H1 (cell line): ENCODE results near the gene RAB5B. TPM values are rescaled to one million over a fixed set of nuclear protein-coding genes. Genes with fewer than 3 reads are reported as not detected.
"Not testable (repeated sequence)": the region's sequence is repeated elsewhere in the genome, so short reads cannot be mapped to it uniquely, and the experiment has no call there.

Experiments
- CTCF ChIA-PET: fragments of 300-600 bp; sonication (Branson Sonifier 250); formaldehyde crosslinking; loops from one replicate; lab custom pipeline; 2021; ENCODE audit not compliant: partially characterized antibody; lab: Charles Lee
- POLR2A ChIA-PET: fragments of 300-600 bp; sonication (Branson Sonifier 250); formaldehyde crosslinking; loops from one replicate; lab custom pipeline; 2021; ENCODE audit warnings: inconsistent platforms; ENCODE audit not compliant: partially characterized antibody; lab: Charles Lee
- DNase-seq, 2 experiments: peaks; one replicate each; pipeline versions ENCODE4 v3.0.0 to v3.0.0-alpha.2; 2010 to 2022; ENCODE audit warnings: low spot score in 2 of 2, low read depth in 1 of 2, mixed read lengths in 1 of 2
- FAIRE-seq: peaks from 2 replicates; lab custom pipeline; 2011; peaks lifted over from hg19 to GRCh38; lab: Jason Lieb, UNC
- H2AFZ ChIP-seq: 2 replicates; pipeline ENCODE4 v1.8.1; 2012; ENCODE audit warnings: low read length, inconsistent platforms
- H2AK5ac ChIP-seq: 2 replicates; pipeline ENCODE4 v1.6.1; 2013; ENCODE audit warnings: low read depth, low read length
- H2BK120ac ChIP-seq: replicated peaks from 2 replicates; pipeline ENCODE3; 2013; ENCODE audit warnings: low read depth, low read length, inconsistent platforms
- H2BK12ac ChIP-seq: 2 replicates; pipeline ENCODE4 v1.6.1; 2013; ENCODE audit warnings: low read depth, low read length
- H2BK15ac ChIP-seq: 2 replicates; pipeline ENCODE4 v1.6.1; 2013; ENCODE audit warnings: low read length
- H2BK20ac ChIP-seq: 2 replicates; pipeline ENCODE4 v1.6.1; 2013; ENCODE audit warnings: low read length
- H2BK5ac ChIP-seq: 2 replicates; pipeline ENCODE4 v1.6.1; 2013; ENCODE audit warnings: low read depth, low read length
- H3K14ac ChIP-seq: 2 replicates; pipeline ENCODE4 v1.6.1; 2013; ENCODE audit warnings: inconsistent platforms; ENCODE audit not compliant: insufficient read length
- H3K18ac ChIP-seq: 2 replicates; pipeline ENCODE4 v1.6.1; 2013; ENCODE audit warnings: low read length; ENCODE audit errors: extremely low read depth
- H3K23ac ChIP-seq: 2 replicates; pipeline ENCODE4 v1.6.1; 2013; ENCODE audit warnings: inconsistent platforms; ENCODE audit not compliant: insufficient read length
- H3K23me2 ChIP-seq: 2 replicates; pipeline ENCODE4 v1.6.1; 2013; ENCODE audit warnings: low read depth, low read length
- H3K27ac ChIP-seq: 2 replicates; pipeline ENCODE4 v1.6.1; 2011; ENCODE audit warnings: low read depth, low read length, inconsistent platforms
- H3K27me3 ChIP-seq, 4 experiments: replicated peaks in 1 of 4; 1 replicate in 1 of 4; 2 replicates in 3 of 4; pipeline versions ENCODE4 v1.6.1 to v1.8.1; 2011 to 2013; ENCODE audit warnings: low read length in 3 of 4, mild to moderate bottlenecking in 3 of 4, inconsistent platforms in 2 of 4, mixed read lengths in 2 of 4, moderate library complexity in 1 of 4; ENCODE audit not compliant: control insufficient read depth in 3 of 4, insufficient read depth in 3 of 4; ENCODE audit errors: extremely low read depth in 1 of 4
- H3K36me3 ChIP-seq, 4 experiments: 2 replicates each; pipeline versions ENCODE4 v1.6.1 to v1.8.1; 2011 to 2013; ENCODE audit warnings: mild to moderate bottlenecking in 4 of 4, low read length in 3 of 4, moderate library complexity in 2 of 4, control low read depth in 1 of 4, inconsistent platforms in 1 of 4; ENCODE audit not compliant: insufficient read depth in 4 of 4, control insufficient read depth in 2 of 4
- H3K4ac ChIP-seq: replicated peaks from 2 replicates; pipeline ENCODE3; 2013; ENCODE audit warnings: low read length, low read depth, mixed read lengths, inconsistent platforms; ENCODE audit not compliant: insufficient read length
- H3K4me1 ChIP-seq, 4 experiments: replicated peaks in 1 of 4; 1 replicate in 1 of 4; 2 replicates in 3 of 4; pipeline versions ENCODE4 v1.6.1 to v1.8.1; 2011 to 2013; ENCODE audit warnings: low read length in 3 of 4, inconsistent platforms in 2 of 4, mixed read lengths in 1 of 4; ENCODE audit not compliant: insufficient read depth in 4 of 4, control insufficient read depth in 3 of 4
- H3K4me2 ChIP-seq, 2 experiments: 2 replicates each; pipeline versions ENCODE4 v1.6.1 to v1.8.1; 2011 to 2013; ENCODE audit warnings: low read depth in 2 of 2, low read length in 2 of 2, control low read depth in 1 of 2, inconsistent platforms in 1 of 2, mild to moderate bottlenecking in 1 of 2; ENCODE audit not compliant: insufficient read depth in 1 of 2
- H3K4me3 ChIP-seq, 4 experiments: fragments of 200-600, 300-600 bp in 1 of 4; sonication (generic), shearing (Covaris generic), sonication (Bioruptor Twin) in 1 of 4; 2 replicates each; pipeline versions ENCODE4 v1.5.1 to v1.8.1; 2011 to 2016; ENCODE audit warnings: low read length in 4 of 4, low read depth in 3 of 4, control low read depth in 2 of 4, inconsistent platforms in 2 of 4, mild to moderate bottlenecking in 2 of 4, mixed read lengths in 1 of 4, moderate library complexity in 1 of 4; ENCODE audit not compliant: insufficient read depth in 2 of 4; ENCODE audit errors: extremely low read depth in 1 of 4
- H3K56ac ChIP-seq: replicated peaks from 2 replicates; pipeline ENCODE3; 2013; ENCODE audit warnings: low read depth, mild to moderate bottlenecking, mixed read lengths, low read length, inconsistent platforms; ENCODE audit not compliant: insufficient read length
- H3K79me1 ChIP-seq: 2 replicates; pipeline ENCODE4 v1.6.1; 2013; ENCODE audit warnings: low read depth, low read length, control low read depth
- H3K79me2 ChIP-seq, 2 experiments: 2 replicates each; pipeline versions ENCODE4 v1.6.1 to v1.8.1; 2012 to 2013; ENCODE audit warnings: low read length in 2 of 2, mild to moderate bottlenecking in 2 of 2, inconsistent platforms in 1 of 2; ENCODE audit not compliant: insufficient read depth in 2 of 2, control insufficient read depth in 1 of 2
- H3K9ac ChIP-seq, 4 experiments: replicated peaks in 1 of 4; 1 replicate in 1 of 4; 2 replicates in 3 of 4; pipeline versions ENCODE4 v1.6.1 to v1.8.1; 2011 to 2013; ENCODE audit warnings: low read depth in 3 of 4, low read length in 3 of 4, control low read depth in 2 of 4, mild to moderate bottlenecking in 2 of 4, moderate library complexity in 2 of 4, inconsistent platforms in 1 of 4; ENCODE audit errors: extremely low read depth in 1 of 4
- H3K9me3 ChIP-seq, 2 experiments: 2 replicates each; pipeline versions ENCODE4 v1.6.1 to v1.8.1; 2012 to 2013; ENCODE audit warnings: mild to moderate bottlenecking in 2 of 2, moderate library complexity in 2 of 2, control low read depth in 1 of 2, inconsistent platforms in 1 of 2, low read depth in 1 of 2, low read length in 1 of 2, mixed read lengths in 1 of 2; ENCODE audit not compliant: insufficient read depth in 2 of 2
- H4K20me1 ChIP-seq, 2 experiments: replicated peaks in 1 of 2; 2 replicates each; pipeline versions ENCODE3 to v1.8.1; 2011 to 2013; ENCODE audit warnings: inconsistent platforms in 2 of 2, low read length in 2 of 2, mild to moderate bottlenecking in 1 of 2; ENCODE audit not compliant: insufficient read depth in 2 of 2, control insufficient read depth in 1 of 2
- H4K5ac ChIP-seq: 2 replicates; pipeline ENCODE4 v1.6.1; 2013; ENCODE audit warnings: low read length, low read depth, mixed read lengths, inconsistent platforms; ENCODE audit not compliant: insufficient read length
- H4K8ac ChIP-seq: 2 replicates; pipeline ENCODE4 v1.8.0; 2013; ENCODE audit warnings: mild to moderate bottlenecking, moderate library complexity, low read length, inconsistent platforms; ENCODE audit not compliant: insufficient read depth; ENCODE audit errors: extremely low read depth
- H4K91ac ChIP-seq: replicated peaks from 2 replicates; pipeline ENCODE3; 2013; ENCODE audit warnings: low read length, mixed read lengths, inconsistent platforms; ENCODE audit not compliant: insufficient read length
- CHD1 ChIP-seq: IDR thresholded peaks from 2 replicates; pipeline ENCODE4 v1.6.1; 2012; ENCODE audit warnings: low read depth, low read length, improper control_type of control experiment
- SAP30 ChIP-seq: fragments of 300-600 bp; sonication (generic); IDR thresholded peaks from 2 replicates; pipeline ENCODE4 v1.7.1; 2012; ENCODE audit warnings: low read length, moderate library complexity, mild to moderate bottlenecking, inconsistent platforms; ENCODE audit not compliant: insufficient read depth, insufficient replicate concordance
- WGBS, 2 experiments: shearing (Covaris generic) in 1 of 2; methylation state at CpG; one replicate each; pipeline versions ENCODE4 v1.1.6 to v1.1.7; 2013 to 2015; ENCODE audit warnings: low lambda C conversion rate in 2 of 2, mixed read lengths in 2 of 2, inconsistent platforms in 1 of 2, low coverage in 1 of 2, missing lambda C conversion rate in 1 of 2; ENCODE audit not compliant: insufficient replicate concordance in 2 of 2, insufficient coverage in 1 of 2, insufficient read length in 1 of 2; ENCODE audit errors: extremely low coverage in 1 of 2, missing lambda C conversion rate in 1 of 2; 5-methylcytosine and 5-hydroxymethylcytosine counted together
- polyA plus RNA-seq, 7 experiments: library from polyadenylated mRNA; depleted of rRNA in 3 of 7; stranded (reverse) in 5 of 7; unstranded in 2 of 7; fragments of >200 nt in 5 of 7; fragments of 200-250 nt in 2 of 7; gene quantifications; 1 replicate in 5 of 7; 2 replicates in 1 of 7; 4 replicates in 1 of 7; pipeline versions ENCODE4 v1.2.1 to v1.2.3, GENCODE V29; 2011 to 2013; ENCODE audit warnings: missing spikeins in 2 of 7, mixed read lengths in 2 of 7
- total RNA-seq: library from RNA; stranded (reverse); fragmentation: NEBNext Ultra II Directional; extraction: Animal tissue kit (Norgen Biotek cat#: 25700); gene quantifications from 2 replicates; pipeline ENCODE4 v1.2.1, GENCODE V29; 2021

The RAB5B gene
- total and polyA plus RNA-seq, 2 of the 8 experiments (the other 6 are each of a cell fraction or from before 2014, with no cell fraction given) = 56.7 to 62.4 TPM

GRCh38 chr12:56042430-56042813, 68.5 kb downstream of the RAB5B start:
- H3K14ac ChIP-seq, DNase-seq, H3K23me2 ChIP-seq, H3K79me1 ChIP-seq, CTCF ChIA-PET, H4K20me1 ChIP-seq, H2BK120ac ChIP-seq, H2AK5ac ChIP-seq: not testable (repeated sequence)
- H4K5ac ChIP-seq = peak overlapping the region; percentile 97
- H3K27ac ChIP-seq = peak overlapping the region; percentile 98
- POLR2A ChIA-PET = interaction anchor here (1.5 kb wide), 1 partner anchor 65 kb away, joined by 3 read pairs; no protein-coding TSS in a partner anchor
- peaks cover 13 to 30% (median 21%) of the 10 kb centered on the region in 4 experiments for H3K36me3 ChIP-seq
- peaks cover 6 to 19% of the 10 kb centered on the region in 2 experiments for H3K79me2 ChIP-seq
- TF ChIP-seq CHD1 = 0 out of 2 replicates have a peak, but pooled peaks have one; percentile 0
- TF ChIP-seq SAP30 = peak; percentile 14
- TF ChIP-seq, all 59 proteins: peak for 2; not testable (repeated sequence) for 57
- H3K23ac ChIP-seq, H2BK20ac ChIP-seq, FAIRE-seq, H2BK15ac ChIP-seq, H3K9me3 ChIP-seq, H2AFZ ChIP-seq, H3K27me3 ChIP-seq, H3K4ac ChIP-seq, H4K91ac ChIP-seq, H3K18ac ChIP-seq, H2BK12ac ChIP-seq: not testable (repeated sequence)
- peak overlapping the region; percentile 88 for H3K56ac ChIP-seq
- peak overlapping the region; percentile 93; the same call in 1 of the 2 replicates for H4K8ac ChIP-seq
- peak overlapping the region; percentile 91 to 96 (median 94) for H3K9ac ChIP-seq
- H2BK5ac ChIP-seq = peak overlapping the region; percentile 98
- peaks cover 0 to 12% (median 4%) of the 10 kb centered on the region in 4 experiments; a peak in 5 of 7 replicates for H3K4me1 ChIP-seq
- 2% methylated on average over 18 of the region's 20 CpGs; no CpG with 5 or more reads in 1 of the 2 experiments for WGBS, 2 experiments
- H3K4me2 ChIP-seq = peak overlapping the region; percentile 72 to 91
- peak overlapping the region; percentile 73 to 95 (median 86) for H3K4me3 ChIP-seq
